KBM-7 (cell line): Measurements from ENCODE around the gene KLF12.
A peak's percentile ranks its signal among the peaks of the same experiment; 100 is the strongest.

ENCODE experiments used
- DNase-seq: peaks from one replicate; pipeline ENCODE4 v3.0.0-alpha.2; 2015
- in situ Hi-C: fragments of 300-500 bp; cut with MboI; formaldehyde crosslinking; loops from 2 replicates; pipeline ENCODE4 v1.14.3; 2020; ENCODE audit warnings: low sequenced_read_pairs, low pct_unique_long_range_greater_than_20kb, mixed read lengths

KLF12 gene

DNA sequence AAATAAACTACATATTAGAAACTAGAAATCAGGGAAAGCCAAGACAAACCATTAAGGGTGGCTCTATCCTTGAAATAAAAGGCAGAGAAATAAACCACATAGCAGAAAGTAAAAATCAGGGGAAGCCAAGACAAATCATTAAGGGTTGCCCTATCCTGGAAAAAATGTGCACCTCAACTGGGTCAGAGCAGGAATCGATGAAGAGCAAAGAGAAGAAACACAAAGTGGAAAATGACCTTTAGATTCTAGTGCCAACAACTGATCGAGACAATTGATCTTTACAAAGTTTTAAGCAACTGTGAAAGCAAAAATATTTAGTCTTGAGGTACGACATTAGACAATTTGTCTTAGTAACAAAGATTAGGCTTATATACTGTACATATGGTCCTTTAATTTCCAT, 26.6 kb downstream of the KLF12 start:
- DNase-seq, result no peak
- in situ Hi-C loops, result no loop called here

DNA sequence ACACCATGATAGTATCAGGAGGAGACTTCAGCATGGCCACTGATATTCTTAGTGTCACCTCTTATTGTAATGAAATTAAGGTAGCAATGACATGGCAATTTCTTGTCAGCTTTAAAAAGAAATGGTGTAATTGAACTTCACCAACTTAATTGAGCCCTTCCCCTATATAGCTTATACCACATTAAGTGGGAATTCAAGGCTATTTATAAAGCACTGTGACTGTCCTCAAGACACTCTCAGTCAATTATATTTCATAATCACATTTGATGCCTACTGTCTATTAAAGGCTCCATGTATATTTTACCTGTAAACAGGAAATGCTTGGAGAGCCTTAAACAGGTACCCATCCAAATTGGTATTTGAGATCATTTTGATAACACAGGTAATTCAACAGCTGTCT, 28.3 kb downstream of the KLF12 start:
- in situ Hi-C loops, result no loop called here
- no peak for DNase-seq

DNA sequence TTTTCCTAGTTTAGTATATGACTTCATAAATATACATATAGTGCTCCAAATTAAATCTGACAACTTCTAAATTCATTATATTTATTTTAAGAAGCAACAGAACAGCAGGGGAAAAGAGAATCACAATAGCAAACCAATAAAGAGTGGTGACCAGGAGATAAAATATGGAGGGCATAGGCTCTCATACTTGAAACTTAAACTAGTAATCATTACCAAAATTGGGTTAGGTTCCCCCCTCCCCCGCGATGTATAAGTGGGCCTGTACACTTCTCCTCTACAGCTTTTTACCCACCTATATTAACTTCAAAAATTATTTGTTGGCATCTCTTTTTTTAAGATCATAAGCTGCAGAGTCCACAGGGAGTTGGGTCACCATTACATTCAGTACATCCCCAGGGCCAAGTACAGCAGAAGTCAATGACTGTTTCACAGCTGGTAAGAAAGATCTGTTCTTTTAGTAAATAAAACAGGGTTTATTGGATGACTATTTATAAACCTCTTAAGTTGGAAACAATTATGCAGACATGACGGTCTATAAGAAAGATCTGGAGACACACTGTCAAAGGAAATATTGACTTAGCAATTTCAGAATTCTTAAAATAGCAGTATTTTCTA, 29.4 kb downstream of the KLF12 start:
- in situ Hi-C loops, result no loop called here
- no peak for DNase-seq

- DNase-seq, result no peak
- in situ Hi-C loops, result no loop called here
Observed at GRCh38 chr13:74103970-74104555, 30.1 kb downstream of the KLF12 start.

- no peak for DNase-seq
- in situ Hi-C loops, result no loop called here
Observed at GRCh38 chr13:74103196-74103595, 31.0 kb downstream of the KLF12 start.

GRCh38 chr13:74102691-74103090, 31.5 kb downstream of the KLF12 start:
- in situ Hi-C loops, result no loop called here
- no peak for DNase-seq

- in situ Hi-C loops, result no loop called here
- DNase-seq, result peak; percentile 11
Observed at GRCh38 chr13:74101436-74101835, 32.8 kb downstream of the KLF12 start.

GRCh38 chr13:74098077-74098476, 36.1 kb downstream of the KLF12 start:
- in situ Hi-C loops, result no loop called here
- no peak for DNase-seq

DNA sequence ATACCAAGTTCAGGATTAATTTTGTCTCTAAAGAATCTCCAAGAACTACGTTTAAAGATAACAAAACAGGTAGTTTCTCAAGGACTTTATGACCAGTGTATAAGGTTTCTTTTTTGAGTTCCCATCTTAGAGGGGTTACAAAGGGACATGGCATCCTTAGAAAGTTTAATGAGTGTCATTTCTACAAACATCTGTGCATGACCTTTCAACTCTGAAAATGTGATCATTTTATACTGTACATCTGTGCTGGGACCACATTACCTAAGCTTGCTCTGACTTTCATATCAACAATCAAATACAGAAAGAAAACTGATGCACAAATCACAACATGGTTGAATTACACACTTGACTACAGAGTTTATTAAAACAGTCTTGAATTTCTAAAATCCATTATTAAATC, 37.1 kb downstream of the KLF12 start:
- no peak for DNase-seq
- in situ Hi-C loops, result no loop called here

DNA sequence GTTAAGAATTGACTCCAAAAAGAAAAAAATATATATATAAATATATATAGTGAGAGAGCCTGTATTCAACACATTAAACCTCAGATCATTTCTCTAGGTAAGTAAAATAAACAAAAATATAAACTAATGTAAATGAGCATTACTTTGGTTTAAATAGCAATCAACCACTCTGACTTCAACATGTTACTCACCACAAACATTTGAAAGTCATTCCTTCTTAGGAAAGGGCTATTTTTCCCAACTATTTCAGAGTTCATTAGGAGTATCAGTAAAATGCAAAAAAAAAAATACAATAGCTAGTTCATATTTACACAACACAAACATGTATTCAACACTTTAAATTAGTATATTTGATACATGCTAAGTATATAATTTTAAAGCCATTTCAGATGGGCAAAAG, 40.5 kb downstream of the KLF12 start:
- DNase-seq, result no peak
- in situ Hi-C loops, result no loop called here

DNA sequence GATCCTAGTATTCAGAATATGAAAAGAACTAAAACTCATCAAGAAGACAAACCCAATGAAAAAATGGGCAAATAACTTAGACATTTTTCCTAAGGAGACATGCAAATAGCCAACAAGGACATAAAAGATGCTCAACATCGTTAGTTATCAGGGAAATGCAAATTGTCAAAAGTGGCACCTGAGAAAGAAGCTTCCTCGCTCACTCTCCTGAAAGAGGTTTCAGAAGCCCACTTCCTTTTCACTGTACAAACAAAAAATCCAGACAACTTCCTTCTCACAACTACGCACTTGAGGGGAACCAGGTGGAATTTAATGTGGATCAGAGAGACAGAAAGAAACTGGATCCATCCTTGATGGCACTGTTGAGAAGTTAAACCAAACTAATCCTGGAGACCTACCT, 41.5 kb downstream of the KLF12 start:
- in situ Hi-C loops, result no loop called here
- no peak for DNase-seq

GRCh38 chr13:74090869-74091605, 43.2 kb downstream of the KLF12 start:
- DNase-seq, result no peak
- in situ Hi-C loops, result no loop called here

DNA sequence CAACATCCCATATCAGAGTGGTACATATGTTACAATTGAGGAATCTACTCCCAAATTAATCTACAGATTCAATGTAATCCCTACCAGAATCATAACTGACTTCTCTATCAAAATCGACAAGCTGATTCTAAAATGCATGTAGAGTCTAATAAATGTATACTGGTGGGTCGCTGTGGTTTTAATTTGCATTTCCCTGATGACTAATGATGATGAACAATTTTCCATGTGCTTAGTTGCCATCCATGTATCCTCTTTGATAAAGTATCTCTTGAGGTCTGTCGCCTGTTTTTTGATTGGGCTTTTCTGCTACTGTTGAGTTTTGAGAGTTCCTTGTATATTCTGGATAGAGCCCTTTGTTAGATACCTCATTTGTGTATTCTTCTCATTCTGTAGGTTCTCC, 43.8 kb downstream of the KLF12 start:
- DNase-seq, result no peak
- in situ Hi-C loops, result no loop called here

- in situ Hi-C loops, result no loop called here
- no peak for DNase-seq
Observed at GRCh38 chr13:74087357-74087756, 46.8 kb downstream of the KLF12 start.
